Mammary epithelial cell (primary cell): ENCODE data around the gene COX17.

Experiments
- CTCF ChIP-seq, 2 donors: IDR thresholded peaks in 1 of 2; conservative IDR thresholded peaks in 1 of 2; 2 replicates each; pipeline ENCODE4 v1.5.1; 2011 to 2012; ENCODE audit warnings: inconsistent platforms in 2 of 2, low read length in 2 of 2, mild to moderate bottlenecking in 2 of 2, control low read depth in 1 of 2, low read depth in 1 of 2; ENCODE audit not compliant: insufficient read depth in 1 of 2; ENCODE audit errors: extremely low read depth in 1 of 2
- EZH2 ChIP-seq: IDR thresholded peaks from 2 replicates; pipeline ENCODE4 v1.6.1; 2012; ENCODE audit warnings: low read length, inconsistent platforms, borderline replicate concordance

DNA sequence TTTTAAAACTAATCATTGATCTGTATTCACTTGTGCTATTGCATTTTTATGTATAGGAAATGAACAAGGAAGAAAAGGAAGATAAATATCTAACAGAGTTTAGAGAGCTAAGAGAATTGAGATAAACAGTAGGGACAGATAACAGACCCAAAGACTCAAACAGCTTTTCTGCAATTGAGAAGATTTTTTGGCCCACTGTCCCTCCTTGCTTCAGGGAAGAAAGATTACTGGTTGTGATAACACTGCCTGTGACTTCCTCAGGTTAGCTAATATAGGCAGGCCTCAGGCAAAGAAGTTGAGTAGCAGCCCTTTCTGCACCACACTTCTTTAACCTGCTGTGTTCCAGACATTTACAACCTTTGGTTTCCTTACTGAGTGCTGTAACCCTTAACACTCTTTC lies 2.7 kb upstream of the COX17 start:
- TF ChIP-seq CTCF (conservative IDR thresholded peaks at IDR 0.05 in 1 of 2, IDR thresholded peaks at IDR 0.05 in 1 of 2; ENCODE audit: extremely low read depth in 1 of 2, insufficient read depth in 1 of 2, low read depth in 1 of 2, low read length in 2 of 2) (no peak), EZH2 (no peak)
